H9 (cell line): ENCODE measurements around the gene TMEM221. TPM values are rescaled to one million over a fixed set of nuclear protein-coding genes. Genes with fewer than 3 reads are reported as not detected.

Experiments
- DNase-seq: peaks from one replicate; pipeline ENCODE4 v3.0.0-alpha.2; 2017
- H2AFZ ChIP-seq: one replicate; pipeline ENCODE4 v1.6.1; 2013; ENCODE audit warnings: mild to moderate bottlenecking, low read length, control low read depth, moderate library complexity
- H2AK5ac ChIP-seq: 2 replicates; pipeline ENCODE4 v1.6.1; 2013; ENCODE audit warnings: low read length, control low read depth, mixed read lengths; ENCODE audit not compliant: insufficient read length
- H2BK120ac ChIP-seq: one replicate; pipeline ENCODE4 v1.6.1; 2013; ENCODE audit warnings: low read depth, mild to moderate bottlenecking, low read length, control low read depth, inconsistent platforms; ENCODE audit not compliant: poor library complexity, severe bottlenecking
- H2BK12ac ChIP-seq: 2 replicates; pipeline ENCODE4 v1.6.1; 2013; ENCODE audit warnings: low read length, control low read depth, mixed read lengths, low read depth; ENCODE audit not compliant: insufficient read length
- H2BK15ac ChIP-seq: 2 replicates; pipeline ENCODE4 v1.6.1; 2013; ENCODE audit warnings: low read depth, low read length, control low read depth
- H2BK20ac ChIP-seq: one replicate; pipeline ENCODE4 v1.6.1; 2013; ENCODE audit warnings: low read depth, mild to moderate bottlenecking, low read length, control low read depth, inconsistent platforms; ENCODE audit not compliant: poor library complexity, severe bottlenecking
- H2BK5ac ChIP-seq: 2 replicates; pipeline ENCODE4 v1.6.1; 2013; ENCODE audit warnings: low read length, control low read depth, mixed read lengths; ENCODE audit not compliant: insufficient read length
- H3K14ac ChIP-seq: 2 replicates; pipeline ENCODE4 v1.6.1; 2013; ENCODE audit warnings: low read length, control low read depth; ENCODE audit not compliant: insufficient read depth
- H3K18ac ChIP-seq: 2 replicates; pipeline ENCODE4 v1.6.1; 2013; ENCODE audit warnings: low read depth, mild to moderate bottlenecking, mixed read lengths, low read length, control low read depth; ENCODE audit not compliant: insufficient read length
- H3K23ac ChIP-seq: 2 replicates; pipeline ENCODE4 v1.6.1; 2013; ENCODE audit warnings: low read length, control low read depth, mixed read lengths, low read depth; ENCODE audit not compliant: insufficient read length
- H3K23me2 ChIP-seq: 2 replicates; pipeline ENCODE4 v1.6.1; 2013; ENCODE audit warnings: low read depth, mild to moderate bottlenecking, mixed read lengths, low read length, control low read depth; ENCODE audit not compliant: insufficient read length, poor library complexity, severe bottlenecking
- H3K27ac ChIP-seq: 2 replicates; pipeline ENCODE4 v1.5.1; 2013; ENCODE audit warnings: low read length, control low read depth, mixed read lengths, low read depth; ENCODE audit not compliant: insufficient read length
- H3K27me3 ChIP-seq: 2 replicates; pipeline ENCODE4 v1.6.1; 2013; ENCODE audit warnings: low read length, control low read depth, inconsistent platforms; ENCODE audit not compliant: insufficient read depth
- H3K4ac ChIP-seq: 2 replicates; pipeline ENCODE4 v1.6.1; 2013; ENCODE audit warnings: low read depth, mild to moderate bottlenecking, control low read depth, inconsistent platforms, low read length, moderate library complexity
- H3K4me1 ChIP-seq: 2 replicates; pipeline ENCODE4 v1.6.1; 2013; ENCODE audit warnings: low read length, control low read depth, inconsistent platforms; ENCODE audit not compliant: insufficient read depth
- H3K4me2 ChIP-seq: 2 replicates; pipeline ENCODE4 v1.6.1; 2013; ENCODE audit warnings: low read length, control low read depth, mixed read lengths; ENCODE audit not compliant: insufficient read length, insufficient read depth
- H3K56ac ChIP-seq: 2 replicates; pipeline ENCODE4 v1.6.1; 2013; ENCODE audit warnings: low read depth, mild to moderate bottlenecking, mixed read lengths, low read length, control low read depth; ENCODE audit not compliant: insufficient read length
- H3K79me1 ChIP-seq: 2 replicates; pipeline ENCODE4 v1.6.1; 2013; ENCODE audit warnings: low read depth, mild to moderate bottlenecking, moderate library complexity, low read length, control low read depth, inconsistent platforms; ENCODE audit not compliant: insufficient read depth, poor library complexity, severe bottlenecking
- H3K79me2 ChIP-seq: 2 replicates; pipeline ENCODE4 v1.6.1; 2013; ENCODE audit warnings: low read length, control low read depth, inconsistent platforms; ENCODE audit not compliant: insufficient read depth
- H3K9ac ChIP-seq: 2 replicates; pipeline ENCODE4 v1.6.1; 2013; ENCODE audit warnings: low read length, control low read depth, mixed read lengths; ENCODE audit not compliant: insufficient read length; ENCODE audit errors: extremely low read depth
- H3K9me3 ChIP-seq: one replicate; pipeline ENCODE4 v1.6.1; 2013; ENCODE audit warnings: low read depth, low read length, inconsistent platforms; ENCODE audit not compliant: control insufficient read depth
- H3T11ph ChIP-seq: one replicate; pipeline ENCODE4 v1.6.1; 2013; ENCODE audit warnings: mild to moderate bottlenecking, low read length, control low read depth, inconsistent platforms
- H4K20me1 ChIP-seq: one replicate; pipeline ENCODE4 v1.6.1; 2013; ENCODE audit not compliant: control insufficient read depth, insufficient read length, insufficient read depth
- H4K5ac ChIP-seq: 2 replicates; pipeline ENCODE4 v1.6.1; 2013; ENCODE audit warnings: low read depth, mild to moderate bottlenecking, mixed read lengths, low read length, control low read depth; ENCODE audit not compliant: insufficient read length
- H4K8ac ChIP-seq: replicated peaks from 2 replicates; pipeline ENCODE4 v1.6.1; 2013; ENCODE audit warnings: low read length, control low read depth, mixed read lengths, low read depth; ENCODE audit not compliant: insufficient read length
- H4K91ac ChIP-seq: 2 replicates; pipeline ENCODE4 v1.6.1; 2013; ENCODE audit warnings: low read depth, mild to moderate bottlenecking, moderate library complexity, mixed read lengths, low read length, control low read depth; ENCODE audit not compliant: insufficient read length
- H3K27ac Mint-ChIP-seq, 3 experiments: 2 replicates in 2 of 3; 3 replicates in 1 of 3; pipeline ENCODE4 v1.8.0; 2020 to 2021; ENCODE audit warnings: mixed read lengths in 3 of 3, mild to moderate bottlenecking in 1 of 3, moderate library complexity in 1 of 3
- H3K27me3 Mint-ChIP-seq: 2 replicates; pipeline ENCODE4 v1.8.0; 2021; ENCODE audit warnings: low read depth, mild to moderate bottlenecking, moderate library complexity, mixed read lengths
- H3K36me3 Mint-ChIP-seq, 3 experiments: 2 replicates in 2 of 3; 3 replicates in 1 of 3; pipeline ENCODE4 v1.8.0; 2020 to 2021; ENCODE audit warnings: low read depth in 3 of 3, mixed read lengths in 3 of 3; ENCODE audit not compliant: insufficient read depth in 1 of 3
- H3K4me1 Mint-ChIP-seq, 2 experiments: 2 replicates each; pipeline ENCODE4 v1.8.0; 2020; ENCODE audit warnings: mixed read lengths in 2 of 2
- H3K4me3 Mint-ChIP-seq, 2 experiments: 2 replicates in 1 of 2; 3 replicates in 1 of 2; pipeline ENCODE4 v1.8.0; 2020 to 2021; ENCODE audit warnings: mild to moderate bottlenecking in 2 of 2, mixed read lengths in 2 of 2, moderate library complexity in 1 of 2
- H3K9me3 Mint-ChIP-seq, 2 experiments: 2 replicates in 1 of 2; 3 replicates in 1 of 2; pipeline ENCODE4 v1.8.0; 2020; ENCODE audit warnings: mild to moderate bottlenecking in 2 of 2, mixed read lengths in 2 of 2, moderate library complexity in 1 of 2
- WGBS: extraction: QIAGEN DNeasy Blood & Tissue Kit; methylation state at CpG from one replicate; pipeline ENCODE4 v1.1.7; 2013; ENCODE audit warnings: missing lambda C conversion rate, low lambda C conversion rate, mixed read lengths; ENCODE audit not compliant: insufficient read length; ENCODE audit errors: extremely low coverage; 5-methylcytosine and 5-hydroxymethylcytosine counted together
- total RNA-seq: library from RNA; stranded (reverse); gene quantifications from 2 replicates; pipeline ENCODE4 v1.2.1, GENCODE V29; 2021
- TF ChIP-seq, protein P1 (sequence below): fragments of 200-600 bp; sonication (generic); conservative IDR thresholded peaks from 3 replicates; pipeline ENCODE4 v1.8.0; 2021; ENCODE audit warnings: antibody characterized with exemption, mild to moderate bottlenecking

Gene TMEM221
- total RNA-seq, 1 experiment from 2014 or later: 1.4 TPM

DNA sequence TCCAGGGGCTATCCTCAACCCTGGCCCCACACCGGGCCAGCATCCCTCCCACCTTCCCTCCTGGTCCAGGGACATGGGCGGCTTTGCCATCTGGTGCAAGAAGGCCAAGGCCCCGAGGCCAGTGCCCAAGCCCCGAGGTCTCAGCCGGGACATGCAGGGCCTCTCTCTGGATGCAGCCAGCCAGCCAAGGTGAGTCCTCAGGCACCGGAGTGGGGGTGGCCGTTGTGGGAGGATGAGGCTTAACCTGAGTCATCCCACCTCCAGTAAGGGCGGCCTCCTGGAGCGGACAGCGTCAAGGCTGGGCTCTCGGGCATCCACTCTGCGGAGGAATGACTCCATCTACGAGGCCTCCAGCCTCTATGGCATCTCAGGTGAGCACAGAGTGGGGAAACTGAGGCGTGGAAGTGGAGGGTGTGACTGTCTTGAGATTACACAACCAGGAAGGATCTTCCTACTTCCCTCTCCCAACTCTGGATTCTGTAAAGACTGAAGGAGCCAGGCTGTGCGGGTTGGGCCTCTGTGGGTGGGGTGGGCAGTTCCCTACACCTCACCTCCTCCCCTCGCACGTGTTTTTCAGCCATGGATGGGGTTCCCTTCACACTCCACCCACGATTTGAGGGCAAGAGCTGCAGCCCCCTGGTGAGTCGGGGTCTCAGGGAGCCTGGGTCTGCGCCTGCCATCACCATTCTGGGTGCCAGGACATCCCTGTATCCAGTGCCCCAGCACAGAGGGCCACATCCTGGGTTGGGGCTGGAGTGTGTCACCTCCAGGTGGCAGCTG is 24.8 kb downstream of the TMEM221 start:
- peak overlapping the region; percentile 24 to 27; a peak in 2 of 5 replicates for H3K4me3 Mint-ChIP-seq
- WGBS: no CpG with 5 or more reads among the region's 20 CpGs

More for the DNA sequence above, 24.8 kb downstream of the TMEM221 start:
- no peaks in the 10 kb centered on the region; the same call in 1 of the 2 replicates for H3K27me3 Mint-ChIP-seq
- H2BK5ac ChIP-seq: no peak overlapping the region
- no peak overlapping the region for H2AFZ ChIP-seq
- H3K27ac Mint-ChIP-seq: no peak overlapping the region; a peak in 1 of 7 replicates
- no peak overlapping the region for H4K8ac ChIP-seq
- H3K23ac ChIP-seq: no peak overlapping the region
- H3K9me3 Mint-ChIP-seq: no peaks in the 10 kb centered on the region
- H4K5ac ChIP-seq: no peak overlapping the region
- H2BK120ac ChIP-seq: no peak overlapping the region
- no peak overlapping the region for H2BK15ac ChIP-seq
- no peaks in the 10 kb centered on the region for H3K79me2 ChIP-seq
- no peak overlapping the region for H2AK5ac ChIP-seq
- H3K4ac ChIP-seq: no peak overlapping the region
- H3K9me3 ChIP-seq: no peaks in the 10 kb centered on the region
- H3K4me1 Mint-ChIP-seq: peaks cover 19 to 30% of the 10 kb centered on the region in 2 experiments
- no peak overlapping the region for H3K18ac ChIP-seq
- H2BK12ac ChIP-seq: no peak overlapping the region
- no peak overlapping the region for H3K27ac ChIP-seq
- no peaks in the 10 kb centered on the region; the same call in 1 of the 2 replicates for H3K4me1 ChIP-seq
- peaks cover 11% of the 10 kb centered on the region for H3K23me2 ChIP-seq
- H2BK20ac ChIP-seq: no peak overlapping the region
- H3K4me2 ChIP-seq: no peak overlapping the region
- no peak overlapping the region for H3K14ac ChIP-seq
- H4K20me1 ChIP-seq: no peaks in the 10 kb centered on the region
- TF ChIP-seq, protein P1, sequence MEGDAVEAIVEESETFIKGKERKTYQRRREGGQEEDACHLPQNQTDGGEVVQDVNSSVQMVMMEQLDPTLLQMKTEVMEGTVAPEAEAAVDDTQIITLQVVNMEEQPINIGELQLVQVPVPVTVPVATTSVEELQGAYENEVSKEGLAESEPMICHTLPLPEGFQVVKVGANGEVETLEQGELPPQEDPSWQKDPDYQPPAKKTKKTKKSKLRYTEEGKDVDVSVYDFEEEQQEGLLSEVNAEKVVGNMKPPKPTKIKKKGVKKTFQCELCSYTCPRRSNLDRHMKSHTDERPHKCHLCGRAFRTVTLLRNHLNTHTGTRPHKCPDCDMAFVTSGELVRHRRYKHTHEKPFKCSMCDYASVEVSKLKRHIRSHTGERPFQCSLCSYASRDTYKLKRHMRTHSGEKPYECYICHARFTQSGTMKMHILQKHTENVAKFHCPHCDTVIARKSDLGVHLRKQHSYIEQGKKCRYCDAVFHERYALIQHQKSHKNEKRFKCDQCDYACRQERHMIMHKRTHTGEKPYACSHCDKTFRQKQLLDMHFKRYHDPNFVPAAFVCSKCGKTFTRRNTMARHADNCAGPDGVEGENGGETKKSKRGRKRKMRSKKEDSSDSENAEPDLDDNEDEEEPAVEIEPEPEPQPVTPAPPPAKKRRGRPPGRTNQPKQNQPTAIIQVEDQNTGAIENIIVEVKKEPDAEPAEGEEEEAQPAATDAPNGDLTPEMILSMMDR: no peak
- peaks cover 0 to 8% (median 4%) of the 10 kb centered on the region in 3 experiments; a peak in 2 of 7 replicates for H3K36me3 Mint-ChIP-seq
- no peak overlapping the region for H3K9ac ChIP-seq
- no peak overlapping the region for H3K56ac ChIP-seq
- DNase-seq: no peak
- H3T11ph ChIP-seq: no peak overlapping the region
- H3K79me1 ChIP-seq: no peaks in the 10 kb centered on the region
- no peak overlapping the region for H4K91ac ChIP-seq
- no peaks in the 10 kb centered on the region for H3K27me3 ChIP-seq
